Neural progenitor cell (in vitro differentiated cells): ENCODE data around the gene DOCK4.

Experiments used
- EZH2 ChIP-seq: fragments of 200-600 bp; sonication (generic); IDR thresholded peaks from 2 replicates; pipeline ENCODE4 v1.6.1; 2017; ENCODE audit warnings: antibody characterized with exemption, mild to moderate bottlenecking, moderate library complexity
- EZH2phosphoT487 ChIP-seq: fragments of 200-600 bp; sonication (generic); IDR thresholded peaks from 2 replicates; pipeline ENCODE4 v1.6.1; 2017; ENCODE audit warnings: antibody characterized with exemption
- TF ChIP-seq, protein P1 (sequence below): fragments of 200-600 bp; sonication (generic); IDR thresholded peaks from 2 replicates; pipeline ENCODE4 v1.5.1; 2017; ENCODE audit warnings: antibody characterized with exemption, mild to moderate bottlenecking

DNA sequence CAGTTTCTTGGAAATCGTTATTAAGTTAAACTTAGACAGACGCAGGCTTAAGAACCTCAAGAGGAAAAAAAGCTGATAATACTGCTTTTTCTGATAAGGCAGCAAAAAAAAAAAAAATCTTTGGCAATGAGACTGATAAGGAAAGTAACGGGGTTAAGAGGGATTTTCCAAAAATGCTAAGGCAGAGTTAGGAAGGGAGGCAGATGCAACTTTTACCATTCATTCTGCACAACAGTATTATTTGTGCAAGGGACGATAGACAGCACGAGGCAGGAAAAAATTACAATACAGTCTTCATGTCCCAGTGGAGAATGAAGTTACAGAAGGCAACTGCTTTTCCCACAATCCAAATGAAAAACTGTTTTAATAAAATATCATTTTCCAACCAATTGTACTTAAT lies 194.0 kb downstream of the DOCK4 start:
- TF ChIP-seq, protein P1, sequence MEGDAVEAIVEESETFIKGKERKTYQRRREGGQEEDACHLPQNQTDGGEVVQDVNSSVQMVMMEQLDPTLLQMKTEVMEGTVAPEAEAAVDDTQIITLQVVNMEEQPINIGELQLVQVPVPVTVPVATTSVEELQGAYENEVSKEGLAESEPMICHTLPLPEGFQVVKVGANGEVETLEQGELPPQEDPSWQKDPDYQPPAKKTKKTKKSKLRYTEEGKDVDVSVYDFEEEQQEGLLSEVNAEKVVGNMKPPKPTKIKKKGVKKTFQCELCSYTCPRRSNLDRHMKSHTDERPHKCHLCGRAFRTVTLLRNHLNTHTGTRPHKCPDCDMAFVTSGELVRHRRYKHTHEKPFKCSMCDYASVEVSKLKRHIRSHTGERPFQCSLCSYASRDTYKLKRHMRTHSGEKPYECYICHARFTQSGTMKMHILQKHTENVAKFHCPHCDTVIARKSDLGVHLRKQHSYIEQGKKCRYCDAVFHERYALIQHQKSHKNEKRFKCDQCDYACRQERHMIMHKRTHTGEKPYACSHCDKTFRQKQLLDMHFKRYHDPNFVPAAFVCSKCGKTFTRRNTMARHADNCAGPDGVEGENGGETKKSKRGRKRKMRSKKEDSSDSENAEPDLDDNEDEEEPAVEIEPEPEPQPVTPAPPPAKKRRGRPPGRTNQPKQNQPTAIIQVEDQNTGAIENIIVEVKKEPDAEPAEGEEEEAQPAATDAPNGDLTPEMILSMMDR = no peak
- no peak for TF ChIP-seq EZH2phosphoT487
- no peak for TF ChIP-seq EZH2
